Breast epithelium (tissue), 4 donors: ENCODE data around the gene ERN2. TPM values are rescaled to one million over a fixed set of nuclear protein-coding genes. Genes with fewer than 3 reads are reported as not detected.

Source experiments
- DNase-seq, 2 donors: peaks; one replicate each; pipeline ENCODE4 v3.0.0-alpha.2; 2019; ENCODE audit warnings: low spot score in 2 of 2
- H3K27ac ChIP-seq, 2 donors: fragments of 200-600 bp; sonication (generic) in 1 of 2; one replicate each; pipeline ENCODE4 v1.5.1; 2016 to 2019; ENCODE audit warnings: mild to moderate bottlenecking in 1 of 2
- H3K27me3 ChIP-seq, 2 donors: fragments of 200-600 bp; sonication (generic) in 1 of 2; one replicate each; pipeline versions ENCODE4 v1.5.1 to v1.6.0; 2017 to 2019; ENCODE audit warnings: control low read depth in 1 of 2, mild to moderate bottlenecking in 1 of 2
- H3K36me3 ChIP-seq: fragments of 200-600 bp; one replicate; pipeline ENCODE4 v1.5.1; 2019
- H3K4me1 ChIP-seq, 2 donors: fragments of 200-600 bp; sonication (generic); one replicate each; pipeline ENCODE4 v1.5.1; 2016 to 2019; ENCODE audit warnings: control low read depth in 1 of 2
- H3K4me3 ChIP-seq, 3 donors: fragments of 200-600 bp; sonication (generic); 1 replicate in 2 of 3; 2 replicates in 1 of 3; pipeline ENCODE4 v1.5.1; 2016 to 2019; ENCODE audit warnings: mild to moderate bottlenecking in 3 of 3, moderate library complexity in 2 of 3
- H3K9me3 ChIP-seq, 2 donors: fragments of 200-600 bp; sonication (generic) in 1 of 2; one replicate each; pipeline ENCODE4 v1.5.1; 2016 to 2019; ENCODE audit warnings: control low read depth in 1 of 2
- POLR2A ChIP-seq: fragments of 450-650 bp; IDR thresholded peaks from one replicate; pipeline ENCODE4 v1.6.1; 2016; ENCODE audit warnings: antibody characterized with exemption, mild to moderate bottlenecking, moderate library complexity
- POLR2AphosphoS5 ChIP-seq, 3 donors: sonication (generic); formaldehyde crosslinking; IDR thresholded peaks; one replicate each; pipeline ENCODE4 v1.6.1; 2017; ENCODE audit warnings: antibody characterized with exemption in 3 of 3
- intact Hi-C: fragments of 100-400 bp; cut with DNase I; formaldehyde crosslinking; loops from one replicate; pipeline ENCODE4 v1.15.1; 2023; ENCODE audit warnings: low total_unique reads
- total RNA-seq, 3 donors: library from RNA; depleted of rRNA; stranded (reverse); fragments of >200 nt; gene quantifications; one replicate each; pipeline ENCODE4 v1.1.0, GENCODE V29; 2016
- TF ChIP-seq, protein P1 (sequence below), 3 donors: fragments of 450-650 bp; IDR thresholded peaks; one replicate each; pipeline ENCODE4 v1.5.1; 2016 to 2017; ENCODE audit warnings: antibody characterized with exemption in 3 of 3, mild to moderate bottlenecking in 3 of 3, moderate library complexity in 3 of 3

Gene ERN2
- total RNA-seq, result under 1 TPM in 1 of 3 donors, not detected in 2; 0.33 TPM

GRCh38 chr16:23712976-23713375 is at the start of gene ERN2:
Gene ERN2, minus strand, starts transcription at chr16:23713222. Its CDS starts 35 bp downstream, at chr16:23713187.
- DNase-seq, result no peak
- no peak within 1 kb of the TSS for H3K27ac ChIP-seq
- intact Hi-C loops, result no loop called here
- H3K4me3 ChIP-seq, result no peak within 1 kb of the TSS
- TF ChIP-seq POLR2AphosphoS5 (IDR thresholded peaks at IDR 0.05) (no peak), POLR2A (no peak)
- peaks cover 7 to 37% of the 10 kb centered on the region in 2 donors for H3K27me3 ChIP-seq
- H3K4me1 ChIP-seq, result no peaks in the 10 kb centered on the region
- no peaks in the 10 kb centered on the region for H3K36me3 ChIP-seq
- H3K9me3 ChIP-seq, result peaks cover 0 to 16% of the 10 kb centered on the region in 2 donors

- Histone ChIP-seq H3K36me3 (no peaks in the 10 kb centered on the region), H3K27ac (no peak overlapping the region), H3K9me3 (peaks cover 0 to 13% of the 10 kb centered on the region in 2 donors), H3K4me1 (no peaks in the 10 kb centered on the region), H3K4me3 (no peak overlapping the region), H3K27me3 (peaks cover 4 to 33% of the 10 kb centered on the region in 2 donors)
- TF ChIP-seq, protein P1, sequence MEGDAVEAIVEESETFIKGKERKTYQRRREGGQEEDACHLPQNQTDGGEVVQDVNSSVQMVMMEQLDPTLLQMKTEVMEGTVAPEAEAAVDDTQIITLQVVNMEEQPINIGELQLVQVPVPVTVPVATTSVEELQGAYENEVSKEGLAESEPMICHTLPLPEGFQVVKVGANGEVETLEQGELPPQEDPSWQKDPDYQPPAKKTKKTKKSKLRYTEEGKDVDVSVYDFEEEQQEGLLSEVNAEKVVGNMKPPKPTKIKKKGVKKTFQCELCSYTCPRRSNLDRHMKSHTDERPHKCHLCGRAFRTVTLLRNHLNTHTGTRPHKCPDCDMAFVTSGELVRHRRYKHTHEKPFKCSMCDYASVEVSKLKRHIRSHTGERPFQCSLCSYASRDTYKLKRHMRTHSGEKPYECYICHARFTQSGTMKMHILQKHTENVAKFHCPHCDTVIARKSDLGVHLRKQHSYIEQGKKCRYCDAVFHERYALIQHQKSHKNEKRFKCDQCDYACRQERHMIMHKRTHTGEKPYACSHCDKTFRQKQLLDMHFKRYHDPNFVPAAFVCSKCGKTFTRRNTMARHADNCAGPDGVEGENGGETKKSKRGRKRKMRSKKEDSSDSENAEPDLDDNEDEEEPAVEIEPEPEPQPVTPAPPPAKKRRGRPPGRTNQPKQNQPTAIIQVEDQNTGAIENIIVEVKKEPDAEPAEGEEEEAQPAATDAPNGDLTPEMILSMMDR (IDR thresholded peaks at IDR 0.05), result no peak
- no peak for TF ChIP-seq POLR2AphosphoS5 (IDR thresholded peaks at IDR 0.05)
- no peak for TF ChIP-seq POLR2A
- DNase-seq, result no peak
- intact Hi-C loops, result loop anchor here (5.0 kb wide), 1 partner anchor 1419 kb away; no protein-coding TSS in a partner anchor
Measured at GRCh38 chr16:23757937-23758619, 45.1 kb upstream of the ERN2 start.

DNA sequence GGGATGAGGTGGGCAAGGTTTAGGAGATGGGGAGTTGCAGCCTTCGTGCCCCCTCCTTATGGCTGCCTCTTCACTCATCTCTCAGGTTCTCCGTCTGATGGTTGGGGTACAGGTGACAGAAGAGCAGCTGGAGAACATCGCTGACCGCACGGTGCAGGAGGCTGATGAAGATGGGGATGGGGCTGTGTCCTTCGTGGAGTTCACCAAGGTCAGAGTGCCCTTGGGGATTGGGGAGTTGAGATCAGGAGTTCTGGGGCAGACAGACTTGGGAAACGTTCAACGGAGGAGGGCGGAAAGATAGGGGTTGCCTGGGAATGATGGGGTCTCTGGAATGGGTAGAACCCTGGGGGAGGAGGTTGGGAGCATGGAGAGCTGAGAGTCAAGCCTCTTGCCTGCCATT is 44.1 kb upstream of the ERN2 start:
- intact Hi-C loops, result loop anchor here (5.0 kb wide), 1 partner anchor 1420 kb away; no protein-coding TSS in a partner anchor
- peaks cover 4 to 33% of the 10 kb centered on the region in 2 donors for H3K27me3 ChIP-seq

GRCh38 chr16:23755484-23755809 is 42.4 kb upstream of the ERN2 start:
- intact Hi-C loops, result loop anchor here (5.0 kb wide), 1 partner anchor 1422 kb away; no protein-coding TSS in a partner anchor
- Histone ChIP-seq H3K27me3 (peaks cover 4 to 33% of the 10 kb centered on the region in 2 donors), H3K4me3 (no peak overlapping the region), H3K36me3 (no peaks in the 10 kb centered on the region), H3K27ac (no peak overlapping the region), H3K9me3 (peaks cover 0 to 13% of the 10 kb centered on the region in 2 donors), H3K4me1 (no peaks in the 10 kb centered on the region)
- TF ChIP-seq POLR2A (no peak), POLR2AphosphoS5 (IDR thresholded peaks at IDR 0.05) (no peak)
- TF ChIP-seq, protein P1 (IDR thresholded peaks at IDR 0.05), result no peak
- no peak for DNase-seq

More for the DNA sequence above, 44.1 kb upstream of the ERN2 start:
- Histone ChIP-seq H3K9me3 (peaks cover 0 to 13% of the 10 kb centered on the region in 2 donors), H3K36me3 (no peaks in the 10 kb centered on the region), H3K27ac (no peak overlapping the region), H3K4me1 (no peaks in the 10 kb centered on the region), H3K4me3 (no peak overlapping the region)
- no peak for DNase-seq
- TF ChIP-seq POLR2A, result no peak
- TF ChIP-seq, protein P1 (IDR thresholded peaks at IDR 0.05), result no peak
- TF ChIP-seq POLR2AphosphoS5 (IDR thresholded peaks at IDR 0.05), result no peak

- intact Hi-C loops, result loop anchor here (5.0 kb wide), 1 partner anchor 1422 kb away; no protein-coding TSS in a partner anchor
- Histone ChIP-seq H3K9me3 (peaks cover 0 to 13% of the 10 kb centered on the region in 2 donors), H3K27me3 (peaks cover 4 to 33% of the 10 kb centered on the region in 2 donors), H3K4me3 (peak within 1 kb of the TSS; percentile 15 to 64 (median 43)), H3K36me3 (no peaks in the 10 kb centered on the region), H3K4me1 (no peaks in the 10 kb centered on the region), H3K27ac (no peak within 1 kb of the TSS)
- TF ChIP-seq, protein P1 (IDR thresholded peaks at IDR 0.05), result no peak
- TF ChIP-seq POLR2A, result no peak
- no peak for TF ChIP-seq POLR2AphosphoS5 (IDR thresholded peaks at IDR 0.05)
- DNase-seq, result peak in 1 of 2 donors; percentile 53
Measured at GRCh38 chr16:23754594-23755483, 41.8 kb upstream of the ERN2 start, which contains the start of gene CHP2. Gene CHP2, plus strand, starts transcription at chr16:23755026. Its CDS starts 24 bp downstream, at chr16:23755050.
